H1 (cell line): ENCODE data around the gene SEL1L. TPM values are rescaled to one million over a fixed set of nuclear protein-coding genes. Genes with fewer than 3 reads are reported as not detected.

Experiments
- CTCF ChIA-PET: fragments of 300-600 bp; sonication (Branson Sonifier 250); formaldehyde crosslinking; loops from one replicate; lab custom pipeline; 2021; ENCODE audit not compliant: partially characterized antibody; lab: Charles Lee
- POLR2A ChIA-PET: fragments of 300-600 bp; sonication (Branson Sonifier 250); formaldehyde crosslinking; loops from one replicate; lab custom pipeline; 2021; ENCODE audit warnings: inconsistent platforms; ENCODE audit not compliant: partially characterized antibody; lab: Charles Lee
- DNase-seq, 2 experiments: peaks; one replicate each; pipeline versions ENCODE4 v3.0.0 to v3.0.0-alpha.2; 2010 to 2022; ENCODE audit warnings: low spot score in 2 of 2, low read depth in 1 of 2, mixed read lengths in 1 of 2
- FAIRE-seq: peaks from 2 replicates; lab custom pipeline; 2011; peaks lifted over from hg19 to GRCh38; lab: Jason Lieb, UNC
- H2AFZ ChIP-seq: 2 replicates; pipeline ENCODE4 v1.8.1; 2012; ENCODE audit warnings: low read length, inconsistent platforms
- H2AK5ac ChIP-seq: 2 replicates; pipeline ENCODE4 v1.6.1; 2013; ENCODE audit warnings: low read depth, low read length
- H2BK120ac ChIP-seq: replicated peaks from 2 replicates; pipeline ENCODE3; 2013; ENCODE audit warnings: low read depth, low read length, inconsistent platforms
- H2BK12ac ChIP-seq: 2 replicates; pipeline ENCODE4 v1.6.1; 2013; ENCODE audit warnings: low read depth, low read length
- H2BK15ac ChIP-seq: 2 replicates; pipeline ENCODE4 v1.6.1; 2013; ENCODE audit warnings: low read length
- H2BK20ac ChIP-seq: 2 replicates; pipeline ENCODE4 v1.6.1; 2013; ENCODE audit warnings: low read length
- H2BK5ac ChIP-seq: 2 replicates; pipeline ENCODE4 v1.6.1; 2013; ENCODE audit warnings: low read depth, low read length
- H3K14ac ChIP-seq: 2 replicates; pipeline ENCODE4 v1.6.1; 2013; ENCODE audit warnings: inconsistent platforms; ENCODE audit not compliant: insufficient read length
- H3K18ac ChIP-seq: 2 replicates; pipeline ENCODE4 v1.6.1; 2013; ENCODE audit warnings: low read length; ENCODE audit errors: extremely low read depth
- H3K23ac ChIP-seq: 2 replicates; pipeline ENCODE4 v1.6.1; 2013; ENCODE audit warnings: inconsistent platforms; ENCODE audit not compliant: insufficient read length
- H3K23me2 ChIP-seq: 2 replicates; pipeline ENCODE4 v1.6.1; 2013; ENCODE audit warnings: low read depth, low read length
- H3K27ac ChIP-seq: 2 replicates; pipeline ENCODE4 v1.6.1; 2011; ENCODE audit warnings: low read depth, low read length, inconsistent platforms
- H3K27me3 ChIP-seq, 4 experiments: replicated peaks in 1 of 4; 1 replicate in 1 of 4; 2 replicates in 3 of 4; pipeline versions ENCODE4 v1.6.1 to v1.8.1; 2011 to 2013; ENCODE audit warnings: low read length in 3 of 4, mild to moderate bottlenecking in 3 of 4, inconsistent platforms in 2 of 4, mixed read lengths in 2 of 4, moderate library complexity in 1 of 4; ENCODE audit not compliant: control insufficient read depth in 3 of 4, insufficient read depth in 3 of 4; ENCODE audit errors: extremely low read depth in 1 of 4
- H3K36me3 ChIP-seq, 4 experiments: 2 replicates each; pipeline versions ENCODE4 v1.6.1 to v1.8.1; 2011 to 2013; ENCODE audit warnings: mild to moderate bottlenecking in 4 of 4, low read length in 3 of 4, moderate library complexity in 2 of 4, control low read depth in 1 of 4, inconsistent platforms in 1 of 4; ENCODE audit not compliant: insufficient read depth in 4 of 4, control insufficient read depth in 2 of 4
- H3K4ac ChIP-seq: replicated peaks from 2 replicates; pipeline ENCODE3; 2013; ENCODE audit warnings: low read length, low read depth, mixed read lengths, inconsistent platforms; ENCODE audit not compliant: insufficient read length
- H3K4me1 ChIP-seq, 4 experiments: replicated peaks in 1 of 4; 1 replicate in 1 of 4; 2 replicates in 3 of 4; pipeline versions ENCODE4 v1.6.1 to v1.8.1; 2011 to 2013; ENCODE audit warnings: low read length in 3 of 4, inconsistent platforms in 2 of 4, mixed read lengths in 1 of 4; ENCODE audit not compliant: insufficient read depth in 4 of 4, control insufficient read depth in 3 of 4
- H3K4me2 ChIP-seq, 2 experiments: 2 replicates each; pipeline versions ENCODE4 v1.6.1 to v1.8.1; 2011 to 2013; ENCODE audit warnings: low read depth in 2 of 2, low read length in 2 of 2, control low read depth in 1 of 2, inconsistent platforms in 1 of 2, mild to moderate bottlenecking in 1 of 2; ENCODE audit not compliant: insufficient read depth in 1 of 2
- H3K4me3 ChIP-seq, 4 experiments: fragments of 200-600, 300-600 bp in 1 of 4; sonication (generic), shearing (Covaris generic), sonication (Bioruptor Twin) in 1 of 4; 2 replicates each; pipeline versions ENCODE4 v1.5.1 to v1.8.1; 2011 to 2016; ENCODE audit warnings: low read length in 4 of 4, low read depth in 3 of 4, control low read depth in 2 of 4, inconsistent platforms in 2 of 4, mild to moderate bottlenecking in 2 of 4, mixed read lengths in 1 of 4, moderate library complexity in 1 of 4; ENCODE audit not compliant: insufficient read depth in 2 of 4; ENCODE audit errors: extremely low read depth in 1 of 4
- H3K56ac ChIP-seq: replicated peaks from 2 replicates; pipeline ENCODE3; 2013; ENCODE audit warnings: low read depth, mild to moderate bottlenecking, mixed read lengths, low read length, inconsistent platforms; ENCODE audit not compliant: insufficient read length
- H3K79me1 ChIP-seq: 2 replicates; pipeline ENCODE4 v1.6.1; 2013; ENCODE audit warnings: low read depth, low read length, control low read depth
- H3K79me2 ChIP-seq, 2 experiments: 2 replicates each; pipeline versions ENCODE4 v1.6.1 to v1.8.1; 2012 to 2013; ENCODE audit warnings: low read length in 2 of 2, mild to moderate bottlenecking in 2 of 2, inconsistent platforms in 1 of 2; ENCODE audit not compliant: insufficient read depth in 2 of 2, control insufficient read depth in 1 of 2
- H3K9ac ChIP-seq, 4 experiments: replicated peaks in 1 of 4; 1 replicate in 1 of 4; 2 replicates in 3 of 4; pipeline versions ENCODE4 v1.6.1 to v1.8.1; 2011 to 2013; ENCODE audit warnings: low read depth in 3 of 4, low read length in 3 of 4, control low read depth in 2 of 4, mild to moderate bottlenecking in 2 of 4, moderate library complexity in 2 of 4, inconsistent platforms in 1 of 4; ENCODE audit errors: extremely low read depth in 1 of 4
- H3K9me3 ChIP-seq, 2 experiments: 2 replicates each; pipeline versions ENCODE4 v1.6.1 to v1.8.1; 2012 to 2013; ENCODE audit warnings: mild to moderate bottlenecking in 2 of 2, moderate library complexity in 2 of 2, control low read depth in 1 of 2, inconsistent platforms in 1 of 2, low read depth in 1 of 2, low read length in 1 of 2, mixed read lengths in 1 of 2; ENCODE audit not compliant: insufficient read depth in 2 of 2
- H4K20me1 ChIP-seq, 2 experiments: replicated peaks in 1 of 2; 2 replicates each; pipeline versions ENCODE3 to v1.8.1; 2011 to 2013; ENCODE audit warnings: inconsistent platforms in 2 of 2, low read length in 2 of 2, mild to moderate bottlenecking in 1 of 2; ENCODE audit not compliant: insufficient read depth in 2 of 2, control insufficient read depth in 1 of 2
- H4K5ac ChIP-seq: 2 replicates; pipeline ENCODE4 v1.6.1; 2013; ENCODE audit warnings: low read length, low read depth, mixed read lengths, inconsistent platforms; ENCODE audit not compliant: insufficient read length
- H4K8ac ChIP-seq: 2 replicates; pipeline ENCODE4 v1.8.0; 2013; ENCODE audit warnings: mild to moderate bottlenecking, moderate library complexity, low read length, inconsistent platforms; ENCODE audit not compliant: insufficient read depth; ENCODE audit errors: extremely low read depth
- H4K91ac ChIP-seq: replicated peaks from 2 replicates; pipeline ENCODE3; 2013; ENCODE audit warnings: low read length, mixed read lengths, inconsistent platforms; ENCODE audit not compliant: insufficient read length
- BACH1 ChIP-seq: IDR thresholded peaks from 2 replicates; pipeline ENCODE4 v1.6.1; 2012; ENCODE audit warnings: low read length, improper control_type of control experiment
- CBX5 ChIP-seq: fragments of 300-800, 300-1000 bp; sonication (generic); IDR thresholded peaks from 2 replicates; pipeline ENCODE4 v1.7.1; 2016; ENCODE audit warnings: antibody characterized with exemption, low read length, low read depth
- GABPA ChIP-seq: IDR thresholded peaks from 2 replicates; pipeline ENCODE4 v1.6.1; 2011; ENCODE audit warnings: mild to moderate bottlenecking, low read length, moderate library complexity, borderline replicate concordance; ENCODE audit not compliant: insufficient read depth
- JUND ChIP-seq: IDR thresholded peaks from 2 replicates; pipeline ENCODE4 v1.6.1; 2011; ENCODE audit warnings: mild to moderate bottlenecking, improper control_type of control experiment, low read length
- NANOG ChIP-seq: IDR thresholded peaks from 2 replicates; pipeline ENCODE4 v1.6.1; 2011; ENCODE audit warnings: low read length, low read depth, mild to moderate bottlenecking, inconsistent platforms; ENCODE audit not compliant: insufficient read depth, poor library complexity, severe bottlenecking
- POLR2A ChIP-seq, 2 experiments: IDR thresholded peaks; 1 replicate in 1 of 2; 2 replicates in 1 of 2; pipeline ENCODE4 v1.6.1; 2011; ENCODE audit warnings: low read depth in 2 of 2, low read length in 2 of 2, mild to moderate bottlenecking in 2 of 2; ENCODE audit errors: control extremely low read depth in 1 of 2
- POLR2AphosphoS5 ChIP-seq: IDR thresholded peaks from 2 replicates; pipeline ENCODE4 v1.6.1; 2011; ENCODE audit warnings: low read depth, low read length
- RAD21 ChIP-seq, 2 experiments: IDR thresholded peaks in 1 of 2; conservative IDR thresholded peaks in 1 of 2; 2 replicates each; pipeline ENCODE4 v1.6.1; 2011; ENCODE audit warnings: low read depth in 2 of 2, low read length in 2 of 2, improper control_type of control experiment in 1 of 2, inconsistent platforms in 1 of 2, mild to moderate bottlenecking in 1 of 2, moderate library complexity in 1 of 2
- RXRA ChIP-seq: IDR thresholded peaks from 2 replicates; pipeline ENCODE4 v1.6.1; 2011; ENCODE audit warnings: low read depth, mild to moderate bottlenecking, low read length, moderate library complexity; ENCODE audit not compliant: insufficient read depth
- SIRT6 ChIP-seq: IDR thresholded peaks from one replicate; pipeline ENCODE4 v1.7.1; 2012; ENCODE audit warnings: low read length, inconsistent platforms
- SP1 ChIP-seq: IDR thresholded peaks from 2 replicates; pipeline ENCODE4 v1.6.1; 2011; ENCODE audit warnings: low read depth, low read length
- USF2 ChIP-seq: IDR thresholded peaks from 2 replicates; pipeline ENCODE4 v1.6.1; 2011; ENCODE audit warnings: low read length, improper control_type of control experiment
- YY1 ChIP-seq: IDR thresholded peaks from 2 replicates; pipeline ENCODE4 v1.6.1; 2011; ENCODE audit warnings: low read depth, mild to moderate bottlenecking, low read length
- WGBS, 2 experiments: shearing (Covaris generic) in 1 of 2; methylation state at CpG; one replicate each; pipeline versions ENCODE4 v1.1.6 to v1.1.7; 2013 to 2015; ENCODE audit warnings: low lambda C conversion rate in 2 of 2, mixed read lengths in 2 of 2, inconsistent platforms in 1 of 2, low coverage in 1 of 2, missing lambda C conversion rate in 1 of 2; ENCODE audit not compliant: insufficient replicate concordance in 2 of 2, insufficient coverage in 1 of 2, insufficient read length in 1 of 2; ENCODE audit errors: extremely low coverage in 1 of 2, missing lambda C conversion rate in 1 of 2; 5-methylcytosine and 5-hydroxymethylcytosine counted together
- polyA plus RNA-seq, 7 experiments: library from polyadenylated mRNA; depleted of rRNA in 3 of 7; stranded (reverse) in 5 of 7; unstranded in 2 of 7; fragments of >200 nt in 5 of 7; fragments of 200-250 nt in 2 of 7; gene quantifications; 1 replicate in 5 of 7; 2 replicates in 1 of 7; 4 replicates in 1 of 7; pipeline versions ENCODE4 v1.2.1 to v1.2.3, GENCODE V29; 2011 to 2013; ENCODE audit warnings: missing spikeins in 2 of 7, mixed read lengths in 2 of 7
- total RNA-seq: library from RNA; stranded (reverse); fragmentation: NEBNext Ultra II Directional; extraction: Animal tissue kit (Norgen Biotek cat#: 25700); gene quantifications from 2 replicates; pipeline ENCODE4 v1.2.1, GENCODE V29; 2021
- TF ChIP-seq, protein P1 (sequence below): IDR thresholded peaks from 2 replicates; pipeline ENCODE4 v1.6.1; 2012; ENCODE audit warnings: inconsistent platforms

The SEL1L gene
- total and polyA plus RNA-seq, 2 of the 8 experiments (the other 6 are each of a cell fraction or from before 2014, with no cell fraction given), result 4.3 to 34.9 TPM

GRCh38 chr14:81471062-81471461 is 62.6 kb downstream of the SEL1L start:
- no peak overlapping the region for H3K18ac ChIP-seq
- no peak overlapping the region for H2BK15ac ChIP-seq
- DNase-seq (no peak), FAIRE-seq (no peak)
- no peak overlapping the region for H2BK5ac ChIP-seq
- H3K23me2 ChIP-seq, result no peaks in the 10 kb centered on the region
- no peak overlapping the region for H3K4me2 ChIP-seq
- no peak overlapping the region for H3K9ac ChIP-seq
- H3K56ac ChIP-seq, result no peak overlapping the region
- H3K23ac ChIP-seq, result no peak overlapping the region
- no peaks in the 10 kb centered on the region for H4K20me1 ChIP-seq
- H2AK5ac ChIP-seq, result no peak overlapping the region
- no peaks in the 10 kb centered on the region for H3K79me2 ChIP-seq
- H3K4ac ChIP-seq, result no peak overlapping the region
- H3K79me1 ChIP-seq, result no peaks in the 10 kb centered on the region
- H2BK120ac ChIP-seq, result no peak overlapping the region
- H3K9me3 ChIP-seq, result no peaks in the 10 kb centered on the region
- H3K27me3 ChIP-seq, result no peaks in the 10 kb centered on the region
- no peak overlapping the region for H4K8ac ChIP-seq
- H2BK12ac ChIP-seq, result no peak overlapping the region
- no peak overlapping the region for H3K27ac ChIP-seq
- H3K14ac ChIP-seq, result no peak overlapping the region
- peaks cover 0 to 6% (median 2%) of the 10 kb centered on the region in 4 experiments; a peak in 4 of 8 replicates for H3K36me3 ChIP-seq
- no peak overlapping the region for H3K4me3 ChIP-seq
- 76% methylated on average over 7 of the region's 7 CpGs; no CpG with 5 or more reads in 1 of the 2 experiments for WGBS, 2 experiments
- no peak overlapping the region for H2AFZ ChIP-seq
- CTCF ChIA-PET, result interaction anchor here (0.6 to 2.1 kb wide), 6 partner anchors 13 to 1354 kb away, joined by 3 to 14 read pairs (median 4); no protein-coding TSS in a partner anchor
- POLR2A ChIA-PET, result interaction anchor here (1.2 to 1.4 kb wide), 2 partner anchors 10 to 205 kb away, joined by 3 to 4 read pairs; no protein-coding TSS in a partner anchor
- no peak overlapping the region for H4K91ac ChIP-seq
- no peak overlapping the region for H4K5ac ChIP-seq
- no peaks in the 10 kb centered on the region for H3K4me1 ChIP-seq
- H2BK20ac ChIP-seq, result no peak overlapping the region
- TF ChIP-seq BACH1 (no peak), POLR2AphosphoS5 (no peak), CBX5 (no peak), SP1 (no peak), RAD21 (IDR thresholded peaks at IDR 0.05 in 1 of 2, conservative IDR thresholded peaks at IDR 0.05 in 1 of 2; ENCODE audit: low read depth in 2 of 2, low read length in 2 of 2) (no peak), NANOG (no peak), RXRA (no peak), POLR2A (IDR thresholded peaks at IDR 0.05; ENCODE audit: control extremely low read depth in 1 of 2, low read depth in 2 of 2, low read length in 2 of 2) (no peak), YY1 (no peak), USF2 (no peak), GABPA (no peak), SIRT6 (no peak), JUND (no peak)
- TF ChIP-seq, protein P1, sequence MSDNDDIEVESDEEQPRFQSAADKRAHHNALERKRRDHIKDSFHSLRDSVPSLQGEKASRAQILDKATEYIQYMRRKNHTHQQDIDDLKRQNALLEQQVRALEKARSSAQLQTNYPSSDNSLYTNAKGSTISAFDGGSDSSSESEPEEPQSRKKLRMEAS, result no peak
